Liver (tissue), 9 donors: Measurements from ENCODE around the gene MAGED4. TPM values are rescaled to one million over a fixed set of nuclear protein-coding genes. Genes with fewer than 3 reads are reported as not detected.
"Not testable (repeated sequence)": the region's sequence is repeated elsewhere in the genome, so short reads cannot be mapped to it uniquely, and the experiment has no call there.

Source experiments
- DNase-seq: peaks from one replicate; pipeline ENCODE4 v3.0.0-alpha.2; 2017; ENCODE audit warnings: low spot score
- H3K27ac ChIP-seq, 2 donors: one replicate each; pipeline ENCODE4 v1.7.0; 2013; ENCODE audit warnings: inconsistent platforms in 2 of 2, low read length in 2 of 2, control low read depth in 1 of 2, low read depth in 1 of 2, mild to moderate bottlenecking in 1 of 2
- H3K27me3 ChIP-seq, 4 donors: one replicate each; pipeline versions ENCODE4 v1.6.1 to v1.7.0; 2013; ENCODE audit warnings: low read length in 3 of 4, inconsistent platforms in 1 of 4, mild to moderate bottlenecking in 1 of 4, moderate library complexity in 1 of 4; ENCODE audit not compliant: control insufficient read depth in 4 of 4, insufficient read depth in 4 of 4
- H3K36me3 ChIP-seq, 4 donors: one replicate each; pipeline versions ENCODE4 v1.6.1 to v1.7.0; 2013; ENCODE audit warnings: low read length in 3 of 4, mild to moderate bottlenecking in 3 of 4, low read depth in 1 of 4, moderate library complexity in 1 of 4; ENCODE audit not compliant: control insufficient read depth in 4 of 4, insufficient read depth in 3 of 4
- H3K4me1 ChIP-seq, 4 donors: one replicate each; pipeline versions ENCODE4 v1.6.1 to v1.7.0; 2013; ENCODE audit warnings: low read length in 3 of 4, mild to moderate bottlenecking in 3 of 4, moderate library complexity in 1 of 4; ENCODE audit not compliant: control insufficient read depth in 4 of 4, insufficient read depth in 4 of 4
- H3K4me3 ChIP-seq, 3 donors: one replicate each; pipeline versions ENCODE4 v1.6.1 to v1.7.0; 2013; ENCODE audit warnings: low read length in 3 of 3, control low read depth in 1 of 3, low read depth in 1 of 3, mild to moderate bottlenecking in 1 of 3
- H3K9ac ChIP-seq, 2 donors: one replicate each; pipeline ENCODE4 v1.7.0; 2013; ENCODE audit warnings: low read length in 2 of 2, mild to moderate bottlenecking in 2 of 2, moderate library complexity in 2 of 2, control low read depth in 1 of 2, low read depth in 1 of 2
- H3K9me3 ChIP-seq, 4 donors: one replicate each; pipeline versions ENCODE4 v1.6.1 to v1.7.0; 2013; ENCODE audit warnings: low read length in 3 of 4; ENCODE audit not compliant: control insufficient read depth in 4 of 4
- ATF3 ChIP-seq: IDR thresholded peaks from 2 replicates; pipeline ENCODE4 v1.6.1; 2016; ENCODE audit warnings: antibody characterized with exemption
- CTCF ChIP-seq: fragments of 150-350 bp; IDR thresholded peaks from 2 replicates; pipeline ENCODE4 v1.5.1; 2017; ENCODE audit warnings: improper control_type of control experiment, low read depth, low read length; ENCODE audit not compliant: missing input control
- EGR1 ChIP-seq, 2 donors: IDR thresholded peaks; 2 replicates each; pipeline ENCODE4 v1.6.1; 2016 to 2018; ENCODE audit warnings: antibody characterized with exemption in 2 of 2, low read depth in 2 of 2
- FOXA2 ChIP-seq: IDR thresholded peaks from 2 replicates; pipeline ENCODE4 v1.6.1; 2016; ENCODE audit warnings: antibody characterized with exemption
- GABPA ChIP-seq, 2 donors: IDR thresholded peaks in 1 of 2; conservative IDR thresholded peaks in 1 of 2; 2 replicates each; pipeline ENCODE4 v1.6.1; 2016; ENCODE audit warnings: antibody characterized with exemption in 2 of 2, mild to moderate bottlenecking in 1 of 2, moderate library complexity in 1 of 2
- HNF4A ChIP-seq, 2 donors: conservative IDR thresholded peaks; 2 replicates each; pipeline ENCODE4 v1.6.1; 2016; ENCODE audit warnings: antibody characterized with exemption in 2 of 2, mild to moderate bottlenecking in 2 of 2
- HNF4G ChIP-seq: IDR thresholded peaks from 2 replicates; pipeline ENCODE4 v1.6.1; 2016; ENCODE audit warnings: antibody characterized with exemption
- JUND ChIP-seq, 2 donors: IDR thresholded peaks; 2 replicates each; pipeline ENCODE4 v1.6.1; 2016; ENCODE audit warnings: antibody characterized with exemption in 2 of 2
- MAX ChIP-seq: IDR thresholded peaks from 2 replicates; pipeline ENCODE4 v1.6.1; 2016; ENCODE audit warnings: antibody characterized with exemption
- NR2F2 ChIP-seq: IDR thresholded peaks from 2 replicates; pipeline ENCODE4 v1.6.1; 2016; ENCODE audit warnings: antibody characterized with exemption
- RAD21 ChIP-seq, 2 donors: IDR thresholded peaks; 2 replicates each; pipeline ENCODE4 v1.6.1; 2016; ENCODE audit warnings: antibody characterized with exemption in 2 of 2, mild to moderate bottlenecking in 2 of 2
- REST ChIP-seq: IDR thresholded peaks from 2 replicates; pipeline ENCODE4 v1.6.1; 2016; ENCODE audit warnings: antibody characterized with exemption, mild to moderate bottlenecking
- TAF1 ChIP-seq: conservative IDR thresholded peaks from 2 replicates; pipeline ENCODE4 v1.6.1; 2016; ENCODE audit warnings: antibody characterized with exemption, mild to moderate bottlenecking
- YY1 ChIP-seq: IDR thresholded peaks from 2 replicates; pipeline ENCODE4 v1.6.1; 2016; ENCODE audit warnings: antibody characterized with exemption, mild to moderate bottlenecking
- ZBTB33 ChIP-seq: IDR thresholded peaks from 2 replicates; pipeline ENCODE4 v1.6.1; 2016; ENCODE audit warnings: antibody characterized with exemption
- WGBS: extraction: QIAGEN DNeasy Blood & Tissue Kit; methylation state at CpG from one replicate; pipeline ENCODE4 v1.1.7; 2013; 5-methylcytosine and 5-hydroxymethylcytosine counted together
- polyA plus RNA-seq, 2 donors: library from polyadenylated mRNA; stranded (reverse) in 1 of 2; unstranded in 1 of 2; fragments of 200-250 nt in 1 of 2; fragments of >200 nt in 1 of 2; fragmentation: Nextera tagmentation in 1 of 2; extraction: Ambion mirVana in 1 of 2; gene quantifications; one replicate each; pipeline versions ENCODE4 v1.2.1 to v1.2.3, GENCODE V29; 2013 to 2015
- total RNA-seq, 2 donors: library from RNA; depleted of rRNA; stranded (reverse); fragments of >200 nt; gene quantifications; one replicate each; pipeline ENCODE4 v1.2.3, GENCODE V29; 2014
- donor health status: healthy.
- donor health status: healthy.
- donor health status: healthy.
- donor health status: healthy.
- donor health status: healthy.

The MAGED4 gene
- total and polyA plus RNA-seq, 4 donors, result 0.06 to 10.2 (median 0.28) TPM

- H3K9ac ChIP-seq, H3K4me1 ChIP-seq, H3K4me3 ChIP-seq, DNase-seq, H3K27me3 ChIP-seq, H3K36me3 ChIP-seq, H3K27ac ChIP-seq, H3K9me3 ChIP-seq: not testable (repeated sequence)
- 82% methylated on average over 10 of the region's 10 CpGs for WGBS
Measured at GRCh38 chrX:52171055-52171454, 13.6 kb upstream of the MAGED4 start.

- H3K4me3 ChIP-seq, H3K36me3 ChIP-seq, DNase-seq, H3K27ac ChIP-seq, H3K4me1 ChIP-seq, H3K9me3 ChIP-seq, H3K27me3 ChIP-seq, H3K9ac ChIP-seq: not testable (repeated sequence)
- no CpG with 5 or more reads among the region's 18 CpGs for WGBS
Measured at GRCh38 chrX:52185078-52185453, 378 bp downstream of the MAGED4 start.

- not testable (repeated sequence) for H3K9ac ChIP-seq, DNase-seq, H3K27me3 ChIP-seq, H3K36me3 ChIP-seq, H3K27ac ChIP-seq, H3K4me1 ChIP-seq, H3K4me3 ChIP-seq, H3K9me3 ChIP-seq
- WGBS, result no CpG with 5 or more reads among the region's 6 CpGs
Measured at GRCh38 chrX:52211405-52211804, 26.7 kb downstream of the MAGED4 start.

GRCh38 chrX:52213276-52213675, 28.6 kb downstream of the MAGED4 start:
- H3K36me3 ChIP-seq, result no peaks in the 10 kb centered on the region
- no peaks in the 10 kb centered on the region for H3K4me1 ChIP-seq
- no peak overlapping the region for H3K4me3 ChIP-seq
- H3K9ac ChIP-seq, result no peak overlapping the region
- H3K27me3 ChIP-seq, result no peaks in the 10 kb centered on the region
- H3K27ac ChIP-seq, result no peak overlapping the region
- TF ChIP-seq TAF1 (no peak), FOXA2 (no peak), NR2F2 (no peak), REST (no peak), HNF4A (conservative IDR thresholded peaks at IDR 0.05) (no peak), YY1 (no peak), ZBTB33 (no peak), MAX (no peak), JUND (IDR thresholded peaks at IDR 0.05) (no peak), ATF3 (no peak), EGR1 (IDR thresholded peaks at IDR 0.05; ENCODE audit: low read depth in 2 of 2) (no peak), GABPA (IDR thresholded peaks at IDR 0.05 in 1 of 2, conservative IDR thresholded peaks at IDR 0.05 in 1 of 2) (no peak), RAD21 (IDR thresholded peaks at IDR 0.05) (no peak), CTCF (no peak), HNF4G (no peak)
- WGBS, result 79% methylated on average over 3 of the region's 3 CpGs
- no peak for DNase-seq
- no peaks in the 10 kb centered on the region for H3K9me3 ChIP-seq
